GM23338 (cell line): ENCODE results near the gene DNAH8. TPM values are rescaled to one million over a fixed set of nuclear protein-coding genes. Genes with fewer than 3 reads are reported as not detected.

ENCODE experiments used
- ATAC-seq: fragments of 200-7000 bp; cut with Tn5 transposase; 3 replicates; pipeline ENCODE4 v1.9.1; 2020
- DNase-seq: peaks from one replicate; pipeline ENCODE4 v3.0.0-alpha.2; 2015; ENCODE audit warnings: low spot score
- H2AFZ ChIP-seq: fragments of 200-600 bp; sonication (generic); 2 replicates; pipeline ENCODE4 v1.8.0; 2016; ENCODE audit warnings: antibody characterized with exemption, mild to moderate bottlenecking, moderate library complexity
- H3F3A ChIP-seq: fragments of 200-600 bp; sonication (generic); replicated peaks from 2 replicates; pipeline ENCODE4 v1.8.0; 2017; ENCODE audit warnings: antibody characterized with exemption, mixed run types, low read depth
- H3K27ac ChIP-seq: fragments of 200-600 bp; sonication (generic); 2 replicates; pipeline ENCODE4 v1.6.1; 2016; ENCODE audit warnings: low read depth
- H3K27me3 ChIP-seq: fragments of 200-600 bp; sonication (generic); 2 replicates; pipeline ENCODE4 v1.8.0; 2016; ENCODE audit warnings: mild to moderate bottlenecking, mixed run types, moderate library complexity; ENCODE audit not compliant: insufficient read depth
- H3K36me3 ChIP-seq: fragments of 200-600 bp; sonication (generic); 2 replicates; pipeline ENCODE4 v1.8.0; 2016; ENCODE audit warnings: mild to moderate bottlenecking; ENCODE audit not compliant: insufficient read depth
- H3K4me1 ChIP-seq: fragments of 200-600 bp; sonication (generic); 2 replicates; pipeline ENCODE4 v1.8.0; 2016; ENCODE audit warnings: mild to moderate bottlenecking, moderate library complexity; ENCODE audit not compliant: insufficient read depth
- H3K4me2 ChIP-seq: fragments of 200-600 bp; sonication (generic); 2 replicates; pipeline ENCODE4 v1.7.1; 2017; ENCODE audit warnings: mixed run types
- H3K4me3 ChIP-seq: fragments of 200-600 bp; sonication (generic); 2 replicates; pipeline ENCODE4 v1.6.1; 2016; ENCODE audit warnings: mixed run types
- H3K79me2 ChIP-seq: fragments of 200-600 bp; sonication (generic); replicated peaks from 2 replicates; pipeline ENCODE4 v1.8.0; 2017; ENCODE audit warnings: mild to moderate bottlenecking; ENCODE audit not compliant: insufficient read depth
- H3K9me2 ChIP-seq: fragments of 200-600 bp; sonication (generic); 2 replicates; pipeline ENCODE4 v1.8.0; 2017; ENCODE audit not compliant: insufficient read depth
- H4K20me1 ChIP-seq: fragments of 200-600 bp; sonication (generic); replicated peaks from 2 replicates; pipeline ENCODE4 v1.8.0; 2017; ENCODE audit warnings: mild to moderate bottlenecking; ENCODE audit not compliant: insufficient read depth
- H3K27ac Mint-ChIP-seq: 2 replicates; pipeline ENCODE4 v1.8.0; 2020; ENCODE audit warnings: inconsistent platforms, mild to moderate bottlenecking, moderate library complexity, mixed read lengths
- H3K27me3 Mint-ChIP-seq: 3 replicates; pipeline ENCODE4 v1.8.0; 2022; ENCODE audit warnings: low read depth, mild to moderate bottlenecking, moderate library complexity, mixed read lengths, inconsistent platforms; ENCODE audit not compliant: insufficient read depth, poor library complexity
- H3K36me3 Mint-ChIP-seq: 3 replicates; pipeline ENCODE4 v1.8.0; 2021; ENCODE audit warnings: low read depth, mild to moderate bottlenecking, inconsistent platforms, moderate library complexity, mixed read lengths
- H3K4me1 Mint-ChIP-seq: 3 replicates; pipeline ENCODE4 v1.8.0; 2020; ENCODE audit warnings: mild to moderate bottlenecking, inconsistent platforms, mixed read lengths
- H3K4me3 Mint-ChIP-seq: 3 replicates; pipeline ENCODE4 v1.8.0; 2021; ENCODE audit warnings: moderate library complexity, mild to moderate bottlenecking, inconsistent platforms, mixed read lengths
- H3K9me3 Mint-ChIP-seq: 3 replicates; pipeline ENCODE4 v1.8.0; 2020; ENCODE audit warnings: moderate library complexity, mild to moderate bottlenecking, inconsistent platforms, mixed read lengths
- CREB1 ChIP-seq: fragments of 250-450 bp; sonication (Bioruptor Pico); IDR thresholded peaks from 2 replicates; pipeline ENCODE4 v1.5.0; 2020; ENCODE audit warnings: low read depth, mild to moderate bottlenecking, moderate library complexity
- ETS1 ChIP-seq: IDR thresholded peaks from 2 replicates; pipeline ENCODE4 v1.6.1; 2016; ENCODE audit warnings: antibody characterized with exemption
- EZH2 ChIP-seq: fragments of 200-600 bp; sonication (generic); IDR thresholded peaks from one replicate; pipeline ENCODE4 v1.8.0; 2017; ENCODE audit warnings: antibody characterized with exemption, mild to moderate bottlenecking, low read depth; ENCODE audit not compliant: unreplicated experiment
- EZH2phosphoT487 ChIP-seq: fragments of 200-600 bp; sonication (generic); IDR thresholded peaks from one replicate; pipeline ENCODE4 v1.8.1; 2018; ENCODE audit warnings: antibody characterized with exemption; ENCODE audit not compliant: unreplicated experiment
- JUNB ChIP-seq: IDR thresholded peaks from one replicate; pipeline ENCODE4 v1.6.1; 2016; ENCODE audit warnings: antibody characterized with exemption; ENCODE audit not compliant: unreplicated experiment
- NANOG ChIP-seq: IDR thresholded peaks from 2 replicates; pipeline ENCODE4 v1.6.1; 2016; ENCODE audit warnings: antibody characterized with exemption, borderline replicate concordance
- POLR2AphosphoS5 ChIP-seq: IDR thresholded peaks from 2 replicates; pipeline ENCODE4 v1.6.1; 2016; ENCODE audit warnings: antibody characterized with exemption, low read depth
- REST ChIP-seq: IDR thresholded peaks from one replicate; pipeline ENCODE4 v1.6.1; 2018; ENCODE audit warnings: antibody characterized with exemption; ENCODE audit not compliant: unreplicated experiment
- STAT1 ChIP-seq: IDR thresholded peaks from one replicate; pipeline ENCODE4 v1.6.1; 2016; ENCODE audit warnings: antibody characterized with exemption; ENCODE audit not compliant: unreplicated experiment
- ZNF114 ChIP-seq: fragments of 250-450 bp; sonication (Bioruptor Pico); IDR thresholded peaks from 2 replicates; pipeline ENCODE4 v1.5.0; 2020; ENCODE audit warnings: mild to moderate bottlenecking, moderate library complexity
- ZNF331 ChIP-seq: fragments of 250-450 bp; sonication (Bioruptor Pico); IDR thresholded peaks from 2 replicates; pipeline ENCODE4 v1.5.0; 2020; ENCODE audit warnings: low read depth, mild to moderate bottlenecking, moderate library complexity
- ZNF462 ChIP-seq: fragments of 250-450 bp; sonication (Bioruptor Pico); IDR thresholded peaks from 2 replicates; pipeline ENCODE4 v1.5.0; 2020; ENCODE audit warnings: mild to moderate bottlenecking, moderate library complexity
- polyA plus RNA-seq: library from polyadenylated mRNA; unstranded; fragments of >200 nt; fragmentation: Nextera tagmentation; extraction: Ambion mirVana; gene quantifications from 2 replicates; pipeline ENCODE4 v1.2.1, GENCODE V29; 2016
- total RNA-seq: library from RNA; depleted of rRNA; stranded (reverse); fragments of >200 nt; shearing (Covaris generic); gene quantifications from 2 replicates; pipeline ENCODE4 v1.2.3, GENCODE V29; 2014
- TF ChIP-seq, protein P1 (sequence below), 2 experiments: fragments of 200-600 bp in 1 of 2; sonication (generic) in 1 of 2; conservative IDR thresholded peaks; 2 replicates each; pipeline versions ENCODE4 v1.5.1 to v1.6.1; 2016 to 2017; ENCODE audit warnings: antibody characterized with exemption in 2 of 2, low read depth in 2 of 2, mild to moderate bottlenecking in 2 of 2, moderate library complexity in 1 of 2

The DNAH8 gene
- total and polyA plus RNA-seq, 2 experiments from 2014 or later: 0.02 TPM; not detected in 1

DNA sequence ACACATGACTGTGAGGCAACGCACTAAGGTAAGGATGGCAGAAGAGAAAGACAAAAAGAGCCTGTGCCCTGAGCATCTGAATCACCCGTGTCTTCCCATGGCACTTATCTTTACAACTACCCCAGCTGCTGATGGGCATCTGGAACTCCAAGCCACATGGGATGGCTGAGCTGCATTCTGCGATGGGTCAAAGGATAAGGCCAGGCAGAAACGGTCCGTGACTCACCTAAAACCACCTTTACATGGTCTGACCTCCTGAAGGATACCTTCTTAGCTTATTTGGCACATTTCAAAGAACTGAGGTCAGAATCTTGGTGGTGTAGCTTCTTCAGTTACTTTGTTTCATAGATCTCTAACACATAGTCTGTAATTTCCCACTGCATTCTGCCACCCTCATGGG, 99.7 kb downstream of the DNAH8 start (continued):
- TF ChIP-seq ZNF114 (no peak), CREB1 (no peak), JUNB (no peak), NANOG (no peak), ZNF331 (CRISPR knock-in tag) (no peak), EZH2phosphoT487 (no peak), STAT1 (no peak), ZNF462 (CRISPR knock-in tag) (no peak), EZH2 (no peak)

- Mint-ChIP-seq H3K4me3 (no peak overlapping the region), H3K27me3 (no peaks in the 10 kb centered on the region), H3K9me3 (no peaks in the 10 kb centered on the region; the same call in 2 of the 3 replicates), H3K4me1 (no peaks in the 10 kb centered on the region), H3K36me3 (no peaks in the 10 kb centered on the region), H3K27ac (no peak overlapping the region)
- no peaks in the 10 kb centered on the region; the same call in 1 of the 2 replicates for H4K20me1 ChIP-seq
- H3K4me1 ChIP-seq: no peaks in the 10 kb centered on the region
- no peaks in the 10 kb centered on the region for H3K9me2 ChIP-seq
- no peak overlapping the region for H3K4me2 ChIP-seq
- no peak overlapping the region for H3K27ac ChIP-seq
- H3K36me3 ChIP-seq: no peaks in the 10 kb centered on the region
- no peaks in the 10 kb centered on the region for H3K79me2 ChIP-seq
- no peaks in the 10 kb centered on the region for H3F3A ChIP-seq
- H2AFZ ChIP-seq: no peak overlapping the region
- ATAC-seq (no peak), DNase-seq (no peak)
- no peaks in the 10 kb centered on the region for H3K27me3 ChIP-seq
- no peak overlapping the region for H3K4me3 ChIP-seq
- TF ChIP-seq POLR2AphosphoS5 (no peak), JUNB (no peak), EZH2 (no peak), ZNF114 (no peak), CREB1 (no peak), ETS1 (no peak), EZH2phosphoT487 (no peak), REST (no peak)
- TF ChIP-seq, protein P1, sequence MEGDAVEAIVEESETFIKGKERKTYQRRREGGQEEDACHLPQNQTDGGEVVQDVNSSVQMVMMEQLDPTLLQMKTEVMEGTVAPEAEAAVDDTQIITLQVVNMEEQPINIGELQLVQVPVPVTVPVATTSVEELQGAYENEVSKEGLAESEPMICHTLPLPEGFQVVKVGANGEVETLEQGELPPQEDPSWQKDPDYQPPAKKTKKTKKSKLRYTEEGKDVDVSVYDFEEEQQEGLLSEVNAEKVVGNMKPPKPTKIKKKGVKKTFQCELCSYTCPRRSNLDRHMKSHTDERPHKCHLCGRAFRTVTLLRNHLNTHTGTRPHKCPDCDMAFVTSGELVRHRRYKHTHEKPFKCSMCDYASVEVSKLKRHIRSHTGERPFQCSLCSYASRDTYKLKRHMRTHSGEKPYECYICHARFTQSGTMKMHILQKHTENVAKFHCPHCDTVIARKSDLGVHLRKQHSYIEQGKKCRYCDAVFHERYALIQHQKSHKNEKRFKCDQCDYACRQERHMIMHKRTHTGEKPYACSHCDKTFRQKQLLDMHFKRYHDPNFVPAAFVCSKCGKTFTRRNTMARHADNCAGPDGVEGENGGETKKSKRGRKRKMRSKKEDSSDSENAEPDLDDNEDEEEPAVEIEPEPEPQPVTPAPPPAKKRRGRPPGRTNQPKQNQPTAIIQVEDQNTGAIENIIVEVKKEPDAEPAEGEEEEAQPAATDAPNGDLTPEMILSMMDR (conservative IDR thresholded peaks at IDR 0.05; ENCODE audit: low read depth in 2 of 2): no peak
Measured at GRCh38 chr6:38815250-38815649, 100.1 kb downstream of the DNAH8 start.
